DMS153 (cell line): ENCODE results near the gene RASGRF1.
A peak's percentile ranks its signal among the peaks of the same experiment; 100 is the strongest.

Experiments
- DNase-seq: peaks from one replicate; lab custom pipeline; 2025; lab: John Stamatoyannopoulos, UW

Gene RASGRF1

DNA sequence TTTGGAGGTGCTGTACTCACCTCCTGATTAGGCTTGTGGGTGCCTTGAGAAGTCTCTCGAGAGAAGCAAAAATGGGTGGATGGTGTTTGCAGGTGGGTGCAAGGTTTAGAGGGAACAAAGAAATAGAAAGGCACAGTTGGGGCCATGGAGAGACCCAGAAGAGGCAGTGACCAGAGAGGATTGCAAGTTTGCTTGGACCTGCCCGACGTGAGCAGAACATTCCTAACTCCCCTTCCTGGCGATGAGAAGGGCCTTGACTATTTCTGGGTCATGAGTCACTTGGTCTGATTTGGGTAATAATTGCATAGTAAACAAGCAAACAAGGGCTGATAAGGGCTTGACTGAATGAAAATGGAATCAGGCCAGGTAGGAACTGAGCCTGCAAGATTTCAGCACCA is 138.7 kb downstream of the RASGRF1 start:
- peak; percentile 28 for DNase-seq

DNA sequence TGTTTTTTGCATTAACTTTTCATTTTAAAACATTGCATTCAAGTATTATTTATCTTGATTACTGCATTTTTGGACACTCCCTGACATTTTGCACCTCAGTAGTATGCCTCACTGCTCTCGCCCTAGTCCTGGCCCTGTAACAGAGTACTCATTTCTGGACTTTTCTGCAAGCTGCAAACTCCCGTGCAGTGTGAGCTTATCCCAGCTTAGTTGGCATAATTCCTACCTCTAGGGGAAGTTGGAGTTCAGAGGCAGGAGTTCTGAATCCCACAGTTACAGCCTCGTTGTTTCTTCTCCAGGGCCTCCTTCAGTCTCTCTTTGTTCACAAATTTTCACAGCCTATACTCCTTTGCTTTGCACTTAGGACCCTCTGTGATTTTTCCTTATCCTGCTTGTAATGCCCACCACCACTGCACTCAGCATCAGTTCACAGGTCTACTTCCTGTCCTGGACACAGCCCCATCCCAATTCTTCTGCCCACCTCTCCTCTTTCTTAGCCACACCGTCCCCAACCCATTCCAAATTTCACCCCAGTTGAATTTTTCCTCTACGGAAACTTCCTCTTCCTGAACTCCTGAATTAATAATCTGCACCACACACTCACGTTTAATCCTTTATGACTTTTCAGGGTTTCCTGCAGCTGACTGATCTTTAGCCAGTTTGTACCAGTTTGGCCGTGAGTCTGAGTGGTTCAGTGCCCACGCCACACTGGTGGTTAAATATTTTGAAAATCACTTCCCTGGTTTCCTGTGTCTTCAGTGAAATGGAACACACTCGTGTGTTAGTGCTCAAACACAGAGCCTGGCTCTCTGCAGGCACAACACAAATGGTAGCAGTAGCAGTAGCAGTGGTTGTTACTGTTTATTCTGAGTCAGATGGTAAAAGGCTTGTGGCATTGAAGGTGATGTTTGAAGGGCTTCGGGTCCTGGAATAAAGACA is 139.4 kb downstream of the RASGRF1 start:
- DNase-seq: no peak

DNA sequence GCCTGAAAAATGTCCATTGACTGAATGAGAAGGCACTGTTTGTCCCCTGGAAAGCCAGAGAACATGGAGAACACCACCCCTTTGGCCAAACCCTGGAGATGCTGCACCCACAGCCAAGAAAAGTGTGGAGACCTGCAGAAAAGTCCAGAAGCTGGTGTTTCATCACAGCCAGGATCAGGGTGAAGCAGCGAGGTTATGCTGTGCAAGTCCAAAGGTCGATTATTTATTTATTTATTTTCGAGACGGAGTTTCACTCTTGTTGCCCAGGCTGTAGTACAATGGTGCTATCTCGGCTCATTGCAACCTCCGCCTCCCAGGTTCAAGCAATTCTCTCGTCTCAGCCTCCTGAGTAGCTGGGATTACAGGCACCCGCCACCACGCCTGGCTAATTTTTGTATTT is 140.2 kb downstream of the RASGRF1 start:
- DNase-seq: no peak

DNA sequence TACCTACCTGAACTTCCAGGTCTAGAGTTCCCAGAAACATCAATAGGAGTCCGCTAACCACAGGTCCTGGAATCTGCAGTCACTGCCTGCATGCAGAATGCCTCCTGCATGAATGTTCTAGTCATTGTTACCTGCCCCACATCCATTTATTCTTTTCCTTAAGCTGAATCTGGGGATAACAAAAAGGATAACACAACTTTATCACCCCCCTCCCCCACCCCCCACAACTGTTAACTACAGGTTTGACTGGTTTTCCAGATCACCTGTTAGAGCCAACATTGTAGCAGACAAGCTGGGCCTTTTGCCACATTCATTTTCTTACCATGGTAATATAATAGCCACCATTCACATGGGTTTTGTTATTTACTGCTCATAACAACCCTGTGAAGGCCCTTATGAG is 141.1 kb downstream of the RASGRF1 start:
- peak; percentile 1 for DNase-seq

DNA sequence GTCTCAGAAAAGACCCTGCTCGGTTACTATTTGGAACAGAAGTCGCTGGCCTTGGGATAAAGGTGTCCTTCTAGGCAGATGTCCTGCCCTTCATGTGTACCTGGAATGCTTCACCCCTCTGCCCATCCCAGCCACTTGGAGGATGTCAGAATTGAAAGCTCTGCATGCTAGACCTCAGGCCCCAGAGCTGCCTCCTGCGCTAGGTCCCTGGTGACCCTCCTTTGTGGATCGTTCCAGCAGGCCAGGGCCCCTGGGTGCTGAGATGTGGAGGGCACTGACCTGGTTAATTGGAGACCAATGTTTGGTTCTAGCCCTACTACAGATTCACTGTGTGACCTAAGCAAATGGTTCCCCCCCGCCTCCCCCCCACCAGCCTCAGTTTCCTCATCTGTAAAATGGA is 143.1 kb downstream of the RASGRF1 start:
- DNase-seq: no peak

DNA sequence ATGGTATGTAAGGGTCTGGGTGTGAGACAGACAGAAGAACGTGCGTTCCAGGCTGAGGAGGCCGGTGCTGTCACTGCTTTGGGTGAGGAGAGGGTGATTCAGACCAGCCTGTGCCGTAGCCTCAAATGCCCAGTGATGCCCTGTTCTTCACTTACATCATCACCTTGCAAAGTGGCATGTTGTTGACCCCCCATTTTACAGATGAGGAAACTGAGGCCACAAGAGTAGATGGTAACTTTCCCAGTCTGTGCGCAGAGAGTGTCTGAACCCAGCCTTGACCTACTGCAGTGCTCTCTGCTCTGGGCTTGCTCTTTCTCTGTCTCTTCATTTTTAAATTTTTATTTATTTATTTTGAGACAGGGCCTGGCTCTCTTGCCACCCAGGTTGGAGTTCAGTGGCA is 144.1 kb downstream of the RASGRF1 start:
- DNase-seq: no peak

DNA sequence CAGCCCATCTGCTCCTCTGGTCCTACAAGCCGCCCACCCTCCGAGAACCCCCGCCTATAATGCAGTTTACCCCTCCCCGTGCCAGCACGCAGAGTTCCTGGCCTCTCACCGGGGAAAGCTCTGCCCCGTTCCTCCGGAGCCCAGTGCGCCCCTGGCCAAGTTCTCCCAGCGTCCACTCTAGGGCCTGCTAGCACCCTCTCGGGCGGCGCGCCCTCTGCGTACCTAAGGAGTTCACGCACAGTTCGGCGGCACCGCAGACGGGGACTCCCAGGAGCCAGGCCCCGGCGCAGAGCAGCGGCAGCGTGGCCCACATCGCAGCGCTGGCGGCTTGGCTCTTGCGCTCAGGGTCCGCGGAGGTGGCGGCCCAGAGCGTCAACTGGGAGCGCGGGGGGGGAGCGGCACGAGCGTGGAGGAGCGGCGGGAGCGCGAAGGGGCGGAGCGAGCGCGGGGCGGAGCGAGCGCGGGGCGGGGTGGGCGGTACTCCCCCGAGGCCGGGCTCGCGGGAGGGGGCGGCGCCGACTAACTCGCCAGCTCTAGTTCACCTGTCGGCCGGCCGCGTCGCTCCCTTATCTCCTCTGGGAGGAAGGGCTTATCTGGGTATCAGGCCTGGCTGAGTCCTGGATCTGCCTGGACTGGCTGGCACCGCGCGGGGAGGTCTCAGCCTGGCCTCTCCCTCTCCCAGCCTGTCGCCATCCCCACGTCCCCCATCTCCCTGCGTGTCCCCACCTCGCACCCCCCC is 145.7 kb downstream of the RASGRF1 start, which contains the start of gene CTSH:
Gene CTSH (minus strand): TSS at position 378 of the 739 bp plus-strand sequence. CDS start 65 bp downstream, at position 313.
- peak; percentile 38 for DNase-seq

DNA sequence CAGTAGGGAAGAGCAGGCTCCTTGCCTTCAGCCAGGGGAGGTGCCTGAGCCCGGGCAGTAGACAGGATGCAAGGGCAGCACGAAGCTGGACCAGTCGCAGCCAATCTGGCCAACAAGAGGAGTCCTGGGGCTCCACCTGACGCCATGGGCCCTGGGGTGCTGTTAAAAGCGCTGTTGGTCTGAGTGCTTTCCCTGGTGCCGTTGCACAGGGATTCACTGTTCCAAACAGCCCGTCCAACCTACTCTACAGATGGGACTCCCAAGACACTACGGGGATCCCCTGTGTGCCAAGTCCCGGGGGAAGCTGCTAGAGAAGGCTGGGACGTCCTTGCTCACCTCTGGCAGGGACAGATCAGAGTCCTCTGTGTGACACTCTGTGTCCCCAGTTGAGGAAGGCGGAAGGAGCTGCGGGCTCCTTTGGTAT is 146.4 kb downstream of the RASGRF1 start:
- no peak for DNase-seq

DNA sequence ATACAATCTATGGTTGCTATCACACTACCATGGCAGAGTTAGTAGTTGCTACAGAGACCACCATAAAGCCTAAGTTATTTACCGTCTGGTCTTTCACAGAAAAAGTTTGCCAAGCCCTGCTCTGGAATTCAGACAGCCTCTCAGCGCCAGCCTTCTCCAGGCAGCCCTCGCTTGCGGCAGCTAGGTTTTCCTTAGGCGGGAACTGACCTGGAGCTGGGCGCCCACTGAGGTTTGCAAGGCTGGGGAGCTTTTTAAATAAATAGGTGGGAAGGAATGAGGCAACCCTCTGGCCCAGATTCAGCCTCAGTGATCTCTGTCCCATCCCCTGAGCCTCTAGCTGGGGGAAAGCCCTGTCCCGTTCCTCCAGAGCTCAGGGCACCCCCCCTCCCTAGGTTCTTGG is 146.9 kb downstream of the RASGRF1 start:
- no peak for DNase-seq

DNA sequence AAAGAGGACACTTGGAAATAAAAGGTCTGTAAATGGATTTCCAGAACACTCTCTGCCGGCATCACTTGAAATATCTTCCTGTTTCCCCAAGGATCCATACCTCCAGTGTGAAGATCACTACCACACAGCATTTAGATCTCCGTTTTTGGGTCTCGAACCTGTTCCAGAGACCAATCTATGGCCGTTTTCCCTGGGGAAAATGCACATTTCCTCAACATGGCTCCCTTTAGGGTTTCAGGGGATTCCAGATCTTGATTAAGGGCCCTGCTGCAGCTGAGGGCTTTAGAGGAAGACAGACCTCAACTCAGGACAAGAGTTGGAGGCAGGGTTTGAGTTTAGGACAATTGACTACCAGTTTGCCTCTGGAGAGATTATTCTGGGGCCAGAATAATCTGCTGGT is 147.8 kb downstream of the RASGRF1 start:
- no peak for DNase-seq

DNA sequence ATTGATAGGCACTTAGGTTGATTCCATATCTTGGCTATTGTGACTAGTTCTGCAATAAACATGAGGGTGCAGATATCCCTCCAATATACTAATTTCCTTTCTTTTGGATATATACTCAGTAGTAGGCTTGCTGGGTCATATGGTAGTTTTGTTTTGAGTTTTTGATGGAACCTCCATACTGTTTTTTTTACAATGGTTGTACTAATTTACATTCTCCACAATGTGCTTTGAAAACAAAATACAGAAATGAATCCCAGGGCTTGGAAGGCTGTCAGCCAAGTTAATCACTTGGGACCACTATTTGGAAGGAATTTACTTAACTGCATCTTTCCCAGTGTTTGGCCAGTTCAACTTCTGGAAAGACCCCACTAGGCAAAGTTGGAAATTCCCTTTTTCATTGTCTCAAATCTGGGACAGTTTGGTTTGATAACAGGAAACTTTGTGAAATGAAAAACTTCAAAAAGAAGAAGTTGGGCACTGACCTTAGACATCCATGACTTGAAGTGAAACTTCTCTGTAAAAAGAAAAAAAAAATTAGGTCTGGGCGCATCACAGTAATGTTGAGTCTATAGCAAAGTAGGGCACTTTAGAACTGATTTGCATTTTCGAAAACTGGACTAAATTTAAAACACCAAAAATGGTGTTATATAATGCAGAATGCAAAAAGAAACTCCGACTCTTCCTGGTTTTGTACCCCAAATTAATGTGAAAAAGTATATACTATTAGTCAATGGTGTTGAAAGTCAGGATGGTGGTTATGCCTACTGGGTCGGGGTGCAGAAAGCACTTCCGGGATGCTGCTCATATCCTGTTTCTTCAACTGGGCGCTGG is 151.7 kb downstream of the RASGRF1 start:
- DNase-seq: no peak

DNA sequence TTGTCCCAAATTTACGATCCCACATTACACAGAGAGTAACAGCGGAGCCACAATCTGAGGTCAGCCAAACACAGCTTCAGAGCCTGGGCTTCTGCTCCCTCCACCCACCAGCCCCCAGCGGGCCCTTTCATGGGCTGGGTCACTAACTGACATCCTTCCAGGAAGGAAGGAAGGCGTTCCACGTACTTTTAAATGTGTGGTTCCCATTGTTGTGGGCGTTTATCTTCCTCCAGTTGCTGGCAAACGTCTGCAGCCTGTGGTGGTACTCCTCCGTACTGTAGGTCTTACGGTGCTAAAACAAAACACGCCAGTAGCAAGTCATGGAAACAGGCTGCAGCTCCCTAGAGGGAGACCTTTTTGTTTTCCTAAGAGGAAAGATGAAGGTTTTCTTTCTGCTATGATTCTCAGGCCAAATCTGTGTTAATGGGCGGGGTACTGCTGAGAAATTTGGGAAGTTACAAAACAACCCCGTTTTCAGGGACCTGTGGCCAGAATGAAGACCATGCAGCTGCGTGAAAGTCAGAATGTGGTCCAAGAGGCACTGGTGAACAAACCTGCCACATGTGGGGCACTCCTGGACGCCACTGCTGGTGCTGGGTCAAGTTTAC is 153.3 kb downstream of the RASGRF1 start:
- no peak for DNase-seq

DNA sequence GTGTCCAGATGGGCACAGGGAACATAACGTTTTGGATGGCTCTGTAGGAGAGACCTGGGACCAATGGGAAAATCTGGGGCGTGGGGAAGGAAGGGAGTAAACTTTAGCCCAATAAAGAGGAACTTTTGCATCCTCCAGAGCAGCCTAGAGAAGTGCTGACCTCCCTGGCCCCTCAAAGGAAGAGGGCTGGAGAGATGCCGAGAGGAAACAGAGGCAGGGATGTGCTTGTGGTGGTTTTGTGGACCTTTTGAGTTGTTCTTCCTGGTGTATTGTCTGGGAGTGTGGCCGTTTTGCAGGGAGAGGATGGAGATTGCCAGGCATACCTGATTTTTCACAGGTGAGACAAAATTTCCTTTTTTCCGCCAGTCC is 155.9 kb downstream of the RASGRF1 start:
- DNase-seq: no peak

DNA sequence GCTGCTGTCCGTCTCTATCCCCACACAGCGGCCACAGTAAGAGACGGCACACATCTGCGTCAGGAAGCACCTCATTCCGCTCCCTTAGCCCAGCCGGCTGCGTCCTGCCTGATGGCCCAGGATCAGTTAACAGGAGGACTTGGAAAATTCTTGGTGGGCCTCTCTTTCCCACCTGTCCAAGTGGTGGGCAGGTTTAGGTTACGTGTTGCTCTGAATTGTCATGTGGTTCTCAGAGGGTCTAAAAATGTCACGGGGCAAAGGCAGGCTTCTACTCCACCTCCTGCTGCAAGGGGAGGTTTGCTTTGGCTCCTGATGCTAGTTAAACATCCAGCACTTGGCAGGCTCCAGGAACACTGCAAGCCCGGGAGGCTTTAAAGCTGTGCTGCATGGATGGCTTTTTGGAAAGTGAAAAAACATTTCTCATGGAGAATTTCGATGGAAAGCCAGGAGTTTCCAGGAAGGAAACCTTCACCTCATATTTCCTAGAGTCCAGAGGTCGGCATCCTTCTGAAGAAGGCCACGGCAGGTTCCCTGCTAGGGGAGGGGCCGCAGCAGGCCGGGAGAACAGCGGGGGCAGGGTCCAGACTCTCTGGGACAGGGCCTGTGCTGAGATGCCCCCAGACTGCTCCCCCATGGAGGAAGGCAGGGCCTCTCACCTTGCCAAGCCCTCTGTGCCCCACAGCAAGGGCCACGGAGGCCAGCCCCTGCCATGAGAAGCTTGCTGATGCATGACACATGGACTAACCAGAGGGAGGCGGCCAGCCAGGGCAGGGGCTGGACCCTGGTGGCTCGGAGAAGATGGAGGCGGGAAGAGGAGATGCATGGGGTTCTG is 156.5 kb downstream of the RASGRF1 start:
- no peak for DNase-seq

DNA sequence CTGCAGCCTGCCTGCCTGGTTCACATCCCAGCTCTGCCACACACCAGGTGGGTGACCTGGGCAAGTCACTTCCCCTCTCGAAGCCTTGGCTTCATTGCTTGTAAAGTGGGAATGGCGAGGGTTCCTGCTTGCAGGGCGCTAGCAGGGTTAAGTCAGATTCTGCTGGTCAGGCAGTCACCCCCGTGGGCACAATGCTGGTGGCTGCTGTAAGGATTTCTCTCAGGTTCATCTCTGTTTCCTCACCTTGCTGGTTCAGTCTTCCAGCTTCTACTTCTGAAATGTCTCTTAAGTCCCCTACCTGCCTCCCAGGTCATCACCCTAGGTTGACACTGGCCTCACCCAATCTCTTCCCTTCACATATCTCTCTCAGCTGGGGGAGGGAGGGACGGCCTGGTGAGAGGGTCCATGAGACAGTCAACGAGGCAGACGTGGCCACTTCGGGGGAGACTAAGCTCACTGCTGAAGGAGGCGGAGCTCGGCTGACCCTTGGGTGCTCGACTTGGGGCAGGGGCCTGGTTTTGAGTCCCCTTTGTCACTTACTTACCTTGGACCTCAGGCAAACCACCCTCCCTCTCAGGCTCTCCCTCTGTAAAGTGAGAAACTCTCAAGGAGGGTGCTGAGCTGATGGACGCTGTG is 157.3 kb downstream of the RASGRF1 start:
- DNase-seq: no peak

DNA sequence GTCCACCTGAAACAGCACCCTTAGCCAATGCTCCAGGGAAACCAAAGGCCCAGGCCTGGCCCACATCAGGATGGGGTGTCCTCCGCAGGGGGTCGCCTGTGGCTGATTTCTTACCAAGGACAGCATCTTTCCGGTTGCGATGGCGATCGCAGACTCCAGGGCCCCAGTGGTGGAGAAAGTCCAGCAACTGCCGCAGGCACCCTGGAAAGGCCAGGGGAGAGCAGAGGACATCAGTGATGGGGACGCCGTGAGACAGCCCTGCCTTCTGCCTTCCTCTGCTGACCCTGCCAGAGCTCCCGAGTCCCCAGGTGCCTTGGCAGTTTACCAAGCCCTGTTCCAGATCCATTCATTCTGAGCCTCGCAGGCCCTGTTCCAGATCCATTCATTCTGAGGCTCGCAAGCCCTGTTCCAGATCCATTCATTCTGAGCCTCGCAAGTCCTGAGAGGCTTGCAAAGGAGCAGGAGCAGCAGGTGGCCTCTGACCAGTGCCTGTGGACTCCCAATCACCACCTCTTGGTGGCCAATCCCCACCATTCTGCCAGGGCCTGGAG is 158.2 kb downstream of the RASGRF1 start:
- no peak for DNase-seq

DNA sequence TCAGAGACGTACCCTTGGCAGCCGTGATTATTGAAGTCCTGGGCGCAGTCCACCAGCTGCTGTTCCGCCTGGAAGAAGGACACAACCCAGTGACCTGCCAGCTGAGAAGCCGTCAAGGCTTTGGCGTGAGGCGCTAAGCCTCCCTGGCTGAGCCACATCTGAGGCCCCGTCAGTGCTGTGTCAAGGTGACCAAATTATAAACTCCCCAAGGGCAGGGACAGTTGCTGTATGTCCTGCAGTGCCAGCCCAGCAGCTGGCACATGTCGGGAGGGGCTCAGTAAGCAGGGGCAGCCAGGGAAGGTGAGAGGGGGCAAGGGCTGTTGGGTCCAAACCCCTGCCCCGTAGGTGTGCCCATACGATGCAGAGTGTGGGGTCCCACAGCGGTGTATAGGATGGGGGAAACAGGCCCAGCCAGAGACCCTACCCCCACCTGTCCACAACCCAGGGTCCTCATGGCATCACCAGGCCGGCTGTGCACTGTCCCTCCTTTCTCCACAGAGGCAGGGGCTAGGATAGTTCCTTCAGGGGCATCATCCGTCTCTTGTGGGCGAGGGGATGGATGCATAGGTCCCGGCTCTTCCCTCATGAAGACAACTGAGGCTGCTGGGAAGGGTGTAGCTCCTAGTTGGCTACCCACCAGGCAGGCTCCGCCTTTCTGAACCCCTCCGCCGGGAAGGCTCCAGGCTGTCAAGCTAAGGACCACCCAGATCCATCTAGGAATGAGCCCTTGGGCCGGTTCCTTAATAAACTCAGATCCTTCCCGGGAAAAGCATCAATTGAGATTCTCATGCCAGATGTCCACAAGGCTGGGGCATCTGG is 158.9 kb downstream of the RASGRF1 start:
- no peak for DNase-seq

DNA sequence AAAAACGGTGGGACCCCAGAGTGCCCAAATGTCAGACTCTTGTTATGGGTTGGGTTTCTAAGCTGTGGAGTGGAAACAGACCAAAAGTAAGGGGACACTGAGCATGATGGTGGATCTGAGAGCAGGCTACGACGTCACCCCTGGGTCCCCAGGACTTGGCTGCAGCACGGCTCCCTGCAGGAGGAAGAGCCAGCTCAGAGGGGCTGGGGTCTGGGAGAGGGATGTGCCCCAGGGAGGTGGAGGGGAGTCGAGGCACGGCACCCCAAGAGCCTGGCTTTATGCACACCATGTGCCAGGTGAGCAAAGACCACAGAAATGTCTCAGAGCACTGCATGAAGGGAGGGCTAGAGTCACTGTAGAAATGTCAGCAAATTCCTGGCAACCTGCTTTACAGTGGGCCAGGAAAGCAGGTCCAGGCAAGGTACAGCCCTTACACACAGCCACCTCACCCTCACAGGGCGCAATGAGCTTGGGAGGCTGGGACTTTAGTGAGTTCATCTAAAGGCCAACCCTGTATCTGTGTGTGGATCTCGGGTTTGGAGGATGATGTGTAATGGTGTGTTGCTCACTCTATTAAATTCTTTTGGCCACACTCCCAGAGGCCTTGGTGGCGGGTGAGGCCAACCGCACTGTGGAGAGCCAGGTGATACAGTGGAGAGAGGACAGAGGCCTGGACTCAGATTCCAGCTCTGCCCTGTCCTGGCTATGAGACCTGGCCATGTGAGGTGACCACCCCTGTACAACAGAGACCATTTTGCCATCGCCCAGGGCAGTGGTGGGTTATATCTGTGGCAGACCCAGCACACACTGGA is 159.8 kb downstream of the RASGRF1 start:
- no peak for DNase-seq
